WERI-Rb-1 (cell line): ENCODE results near the gene CERK.

Experiments
- DNase-seq: peaks from one replicate; pipeline ENCODE4 v3.0.0-alpha.2; 2020
- H3K27ac ChIP-seq: fragments of 250-450 bp; sonication (Bioruptor Pico); 2 replicates; pipeline ENCODE4 v1.5.1; 2020; ENCODE audit warnings: mild to moderate bottlenecking, moderate library complexity
- H3K27me3 ChIP-seq: fragments of 250-450 bp; sonication (Bioruptor Pico); 2 replicates; pipeline ENCODE4 v1.5.1; 2021; ENCODE audit warnings: mild to moderate bottlenecking, low read depth, moderate library complexity; ENCODE audit not compliant: insufficient read depth, severe bottlenecking
- H3K36me3 ChIP-seq: fragments of 250-450 bp; sonication (Bioruptor Pico); 2 replicates; pipeline ENCODE4 v1.5.1; 2020; ENCODE audit warnings: mild to moderate bottlenecking, moderate library complexity
- H3K4me3 ChIP-seq: 2 replicates; pipeline ENCODE4 v1.5.1; 2011; ENCODE audit warnings: low read depth, mild to moderate bottlenecking, control low read depth, low read length
- H3K9me3 ChIP-seq: fragments of 250-450 bp; sonication (Bioruptor Pico); 2 replicates; pipeline ENCODE4 v1.5.1; 2021; ENCODE audit warnings: mild to moderate bottlenecking, moderate library complexity; ENCODE audit not compliant: severe bottlenecking
- TF ChIP-seq, protein P1 (sequence below): IDR thresholded peaks from 2 replicates; pipeline ENCODE4 v1.5.1; 2011; ENCODE audit warnings: low read depth, mild to moderate bottlenecking, control low read depth, inconsistent platforms, low read length

The CERK gene

DNA sequence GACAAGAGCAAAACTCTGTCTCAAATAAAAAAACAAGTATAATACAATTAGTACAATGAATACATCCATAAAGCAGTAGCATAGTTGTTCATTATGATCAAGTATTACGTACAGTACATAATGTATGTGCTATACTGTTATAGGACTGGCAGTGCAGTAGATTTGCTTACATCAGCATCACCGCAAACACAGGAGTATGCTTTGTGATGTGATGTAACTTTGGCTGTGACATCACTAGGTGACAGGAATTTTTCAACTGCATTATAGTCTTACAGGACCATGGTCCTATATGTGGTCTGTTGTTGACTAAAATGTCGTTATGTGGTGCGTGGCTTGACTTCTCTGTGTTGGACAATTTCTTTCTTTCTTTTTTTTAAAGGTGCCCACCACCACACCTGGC lies 41.0 kb upstream of the CERK start:
- Histone ChIP-seq H3K4me3 (no peak overlapping the region), H3K27ac (no peak overlapping the region), H3K9me3 (no peaks in the 10 kb centered on the region), H3K36me3 (no peaks in the 10 kb centered on the region), H3K27me3 (no peaks in the 10 kb centered on the region)
- no peak for DNase-seq
- TF ChIP-seq, protein P1, sequence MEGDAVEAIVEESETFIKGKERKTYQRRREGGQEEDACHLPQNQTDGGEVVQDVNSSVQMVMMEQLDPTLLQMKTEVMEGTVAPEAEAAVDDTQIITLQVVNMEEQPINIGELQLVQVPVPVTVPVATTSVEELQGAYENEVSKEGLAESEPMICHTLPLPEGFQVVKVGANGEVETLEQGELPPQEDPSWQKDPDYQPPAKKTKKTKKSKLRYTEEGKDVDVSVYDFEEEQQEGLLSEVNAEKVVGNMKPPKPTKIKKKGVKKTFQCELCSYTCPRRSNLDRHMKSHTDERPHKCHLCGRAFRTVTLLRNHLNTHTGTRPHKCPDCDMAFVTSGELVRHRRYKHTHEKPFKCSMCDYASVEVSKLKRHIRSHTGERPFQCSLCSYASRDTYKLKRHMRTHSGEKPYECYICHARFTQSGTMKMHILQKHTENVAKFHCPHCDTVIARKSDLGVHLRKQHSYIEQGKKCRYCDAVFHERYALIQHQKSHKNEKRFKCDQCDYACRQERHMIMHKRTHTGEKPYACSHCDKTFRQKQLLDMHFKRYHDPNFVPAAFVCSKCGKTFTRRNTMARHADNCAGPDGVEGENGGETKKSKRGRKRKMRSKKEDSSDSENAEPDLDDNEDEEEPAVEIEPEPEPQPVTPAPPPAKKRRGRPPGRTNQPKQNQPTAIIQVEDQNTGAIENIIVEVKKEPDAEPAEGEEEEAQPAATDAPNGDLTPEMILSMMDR, result no peak

DNA sequence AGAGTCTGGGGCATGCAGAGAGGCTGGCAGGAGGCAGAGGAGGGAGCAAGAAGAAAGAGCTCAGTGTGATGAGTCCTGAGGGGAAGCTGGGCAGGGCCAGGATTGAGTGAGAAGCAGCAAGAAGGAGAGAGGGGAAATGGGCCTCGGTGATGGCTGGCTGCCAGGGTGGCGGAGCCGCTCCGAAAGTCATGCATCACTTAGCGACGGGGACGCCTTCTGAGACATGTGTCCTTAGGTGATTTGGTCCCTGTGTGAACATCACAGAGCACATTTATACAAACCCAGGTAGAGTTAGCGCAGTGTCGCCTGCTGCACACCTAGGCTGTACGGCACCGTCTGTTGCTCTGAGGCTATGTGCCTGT lies 39.5 kb upstream of the CERK start:
- TF ChIP-seq, protein P1, result no peak
- no peak overlapping the region for H3K4me3 ChIP-seq
- no peaks in the 10 kb centered on the region for H3K9me3 ChIP-seq
- H3K36me3 ChIP-seq, result no peaks in the 10 kb centered on the region
- H3K27me3 ChIP-seq, result no peaks in the 10 kb centered on the region
- no peak overlapping the region for H3K27ac ChIP-seq
- no peak for DNase-seq

DNA sequence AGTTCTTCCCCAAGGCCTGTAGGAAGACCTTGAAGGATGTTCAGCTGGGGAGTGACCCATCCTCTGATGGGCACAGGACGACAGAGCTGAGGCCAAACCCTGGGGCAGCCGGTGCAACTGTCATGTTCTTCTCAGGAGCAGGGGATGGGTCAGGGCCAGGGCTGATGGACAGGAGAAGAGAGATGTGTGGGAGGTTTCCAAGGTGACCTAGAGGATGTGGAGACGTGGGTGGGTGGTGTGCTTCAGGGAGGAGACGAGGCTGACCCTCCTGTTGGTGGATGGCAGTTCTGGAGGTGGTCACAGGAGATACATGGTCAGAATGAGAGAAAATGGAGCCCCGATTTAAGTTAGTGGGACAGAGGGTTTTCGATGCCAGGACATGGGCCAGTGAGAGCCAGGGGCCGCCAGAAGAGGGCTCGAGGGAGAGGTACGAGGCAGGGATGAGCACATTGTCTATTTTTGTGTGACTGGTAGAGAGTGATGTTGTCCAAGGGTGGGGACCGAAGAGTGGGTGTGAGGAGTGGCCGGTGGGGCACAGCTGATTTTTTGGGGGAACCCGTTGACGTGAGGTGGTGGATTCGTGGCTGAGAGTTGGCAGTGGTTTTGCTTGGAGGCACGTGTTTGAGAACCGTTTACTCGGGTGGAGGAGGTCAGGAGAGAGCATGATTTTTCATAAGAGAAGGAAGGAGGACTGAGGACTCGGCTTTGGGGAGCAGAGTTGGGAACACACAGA lies 39.0 kb upstream of the CERK start:
- Histone ChIP-seq H3K27ac (no peak overlapping the region), H3K9me3 (no peaks in the 10 kb centered on the region), H3K36me3 (no peaks in the 10 kb centered on the region), H3K4me3 (no peak overlapping the region), H3K27me3 (no peaks in the 10 kb centered on the region)
- TF ChIP-seq, protein P1, result no peak
- DNase-seq, result no peak

DNA sequence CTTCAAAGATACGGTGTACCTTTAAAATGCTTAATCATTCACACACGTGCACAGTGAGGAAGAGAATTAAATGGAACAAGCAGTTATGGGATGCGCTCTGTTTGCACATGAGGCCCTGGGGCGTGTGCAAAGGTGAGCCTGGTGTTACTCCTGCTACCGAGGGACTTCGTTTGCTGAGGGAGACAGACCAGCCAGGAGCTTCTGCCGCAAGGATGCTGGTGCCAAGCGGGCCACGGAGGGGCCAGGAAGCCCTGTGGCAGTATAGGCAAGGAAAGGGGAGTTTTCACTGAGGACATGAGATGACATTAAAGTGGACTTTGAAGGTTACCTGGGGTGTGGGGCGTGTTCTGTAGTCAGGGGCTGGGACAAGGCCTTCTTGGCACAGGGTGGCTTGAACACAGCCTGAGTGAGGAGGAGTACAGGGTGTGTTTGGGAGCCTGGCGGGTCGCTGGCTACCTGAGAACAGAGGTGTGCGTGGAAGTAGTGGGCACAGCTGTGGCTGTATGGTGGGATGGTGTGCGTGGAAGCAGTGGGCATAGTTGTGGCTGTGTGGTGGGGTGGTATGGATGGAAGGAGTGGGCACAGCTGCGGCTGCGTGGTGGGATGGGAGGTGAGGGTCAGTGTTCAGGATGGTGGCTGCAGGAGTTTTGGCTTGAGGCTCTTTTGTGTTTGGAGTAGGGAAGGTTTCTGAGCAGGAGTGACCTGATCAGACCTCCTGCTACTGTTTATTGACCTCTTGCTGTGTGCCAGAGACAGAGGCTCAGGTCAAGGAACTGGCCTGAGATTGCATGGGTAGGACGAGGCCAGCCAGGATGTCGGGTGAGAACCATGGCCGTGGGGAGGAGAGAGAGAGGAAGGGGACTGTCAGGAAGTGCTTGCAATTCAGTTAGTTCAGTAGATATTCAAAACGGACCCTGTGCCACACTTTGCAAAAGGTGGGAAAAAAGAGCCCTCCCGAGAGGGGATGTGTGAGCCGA lies 38.1 kb upstream of the CERK start:
- Histone ChIP-seq H3K27me3 (no peaks in the 10 kb centered on the region), H3K9me3 (no peaks in the 10 kb centered on the region), H3K4me3 (no peak overlapping the region), H3K36me3 (no peaks in the 10 kb centered on the region), H3K27ac (no peak overlapping the region)
- no peak for DNase-seq
- TF ChIP-seq, protein P1, result no peak

DNA sequence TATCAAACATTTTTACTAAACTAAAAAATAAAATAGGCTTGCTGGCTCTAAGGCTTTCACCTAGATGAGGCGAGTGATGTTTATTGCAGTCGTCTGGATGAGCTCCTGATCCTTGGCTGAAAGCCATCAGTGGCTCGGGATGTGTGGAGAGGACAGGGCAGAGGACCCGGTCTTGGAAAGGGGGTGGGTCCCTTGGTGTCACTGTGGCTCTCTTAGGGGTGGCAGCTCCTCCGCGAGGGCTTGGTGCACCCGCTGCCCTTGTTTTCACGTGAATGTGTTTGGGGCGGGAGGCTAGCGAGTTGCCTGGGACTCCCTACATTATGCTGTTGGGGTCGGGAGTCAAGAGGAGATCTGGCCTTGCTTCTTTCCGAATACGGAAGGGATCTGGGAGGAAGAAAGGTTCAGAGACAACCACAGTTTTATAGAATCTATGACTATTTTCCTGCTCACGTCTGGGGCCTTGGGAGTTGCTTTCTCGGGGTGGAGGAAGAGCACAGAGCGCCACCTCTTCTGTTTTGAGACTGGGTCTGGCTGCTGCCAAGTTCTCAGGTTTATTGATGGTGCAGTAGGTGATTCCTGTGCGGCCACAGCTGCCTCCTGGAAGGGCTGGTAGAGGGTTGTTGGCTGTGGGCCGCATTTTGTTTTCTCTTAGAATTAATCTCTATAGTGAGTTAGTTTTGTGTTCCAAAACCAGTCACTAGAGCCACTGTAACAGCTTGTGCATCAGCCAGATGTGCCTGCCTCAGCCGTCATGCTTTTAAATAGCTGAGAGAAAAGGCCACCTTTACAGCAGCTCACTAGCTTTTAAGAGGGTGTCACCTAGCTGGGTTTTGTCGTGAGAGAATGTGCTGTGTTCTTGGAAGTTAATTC lies 37.2 kb upstream of the CERK start:
- TF ChIP-seq, protein P1, result no peak
- no peaks in the 10 kb centered on the region for H3K36me3 ChIP-seq
- H3K27ac ChIP-seq, result no peak overlapping the region
- no peaks in the 10 kb centered on the region for H3K27me3 ChIP-seq
- DNase-seq, result no peak
- no peaks in the 10 kb centered on the region for H3K9me3 ChIP-seq
- H3K4me3 ChIP-seq, result no peak overlapping the region
